BLaER1 (cell line): ENCODE measurements around the gene ATE1.
A peak's percentile ranks its signal among the peaks of the same experiment; 100 is the strongest.
"Not testable (repeated sequence)": the region's sequence is repeated elsewhere in the genome, so short reads cannot be mapped to it uniquely, and the experiment has no call there.

Experiments
- H3K27ac ChIP-seq: shearing (Covaris generic); formaldehyde crosslinking; 2 replicates; pipeline ENCODE4 v1.8.1; 2022
- H3K27me3 ChIP-seq: shearing (Covaris generic); formaldehyde crosslinking; 2 replicates; pipeline ENCODE4 v1.8.1; 2022
- H3K36me3 ChIP-seq: shearing (Covaris generic); formaldehyde crosslinking; 2 replicates; pipeline ENCODE4 v1.8.1; 2022
- H3K4me1 ChIP-seq: shearing (Covaris generic); formaldehyde crosslinking; 2 replicates; pipeline ENCODE4 v1.8.1; 2022
- H3K4me2 ChIP-seq: shearing (Covaris generic); formaldehyde crosslinking; 2 replicates; pipeline ENCODE4 v1.8.1; 2022
- H3K4me3 ChIP-seq: shearing (Covaris generic); formaldehyde crosslinking; 2 replicates; pipeline ENCODE4 v1.8.1; 2022
- H3K9ac ChIP-seq: shearing (Covaris generic); formaldehyde crosslinking; 2 replicates; pipeline ENCODE4 v1.8.1; 2022
- H3K9me3 ChIP-seq: shearing (Covaris generic); formaldehyde crosslinking; 2 replicates; pipeline ENCODE4 v1.8.1; 2022
- H4K20me1 ChIP-seq: shearing (Covaris generic); formaldehyde crosslinking; 2 replicates; pipeline ENCODE4 v1.8.1; 2022
- Cebpa-rat ChIP-seq: shearing (Covaris generic); IDR thresholded peaks from 2 replicates; pipeline ENCODE4 v1.8.1; 2022

ATE1 gene

DNA sequence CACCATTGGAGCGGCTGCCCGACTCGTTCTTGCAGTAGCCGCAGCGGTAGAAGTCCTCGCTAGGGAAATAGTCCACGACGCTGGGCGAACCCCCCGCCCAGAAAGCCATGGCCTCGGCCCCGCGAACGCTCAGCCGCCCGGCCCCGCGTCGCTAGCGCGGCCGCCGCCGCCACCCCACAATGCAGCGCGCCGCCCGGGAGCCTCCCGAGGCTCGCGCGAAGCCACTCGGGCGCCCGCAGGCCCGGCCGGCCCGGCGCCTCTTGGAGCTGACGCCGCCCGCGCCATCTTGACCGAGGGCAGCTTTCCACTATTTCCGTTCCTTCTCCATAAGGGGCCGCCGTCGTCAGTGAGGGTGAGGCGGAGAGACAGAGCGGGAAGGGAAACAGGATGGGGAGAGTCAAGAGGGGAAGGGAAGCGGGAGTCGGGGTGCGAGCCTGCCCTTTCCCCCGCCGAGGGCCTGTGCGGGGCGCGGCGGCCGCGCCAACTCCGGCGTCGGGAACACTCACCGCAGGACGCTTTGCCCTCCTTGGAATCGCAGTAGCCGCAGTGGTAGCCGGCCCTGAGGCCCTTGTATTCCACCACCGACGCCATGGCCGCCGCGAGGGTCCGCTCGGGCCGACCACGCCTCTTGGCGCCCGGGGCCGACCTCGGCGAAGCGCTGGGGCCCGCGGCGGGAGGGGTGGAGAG lies at the start of gene ATE1:
Gene ATE1 (minus strand): TSS at position 191 of the 687 bp plus-strand sequence. CDS start 82 bp downstream, at position 109.
- no peak for TF ChIP-seq Cebpa-rat
- peak within 1 kb of the TSS; percentile 97 for H3K9ac ChIP-seq
- peaks cover 42% of the 10 kb centered on the region for H3K4me1 ChIP-seq
- peaks cover 5% of the 10 kb centered on the region for H3K36me3 ChIP-seq
- no peaks in the 10 kb centered on the region for H3K27me3 ChIP-seq
- H4K20me1 ChIP-seq = 0 out of 2 replicates have a peak, but pooled peaks cover 4% of the 10 kb centered on the region
- H3K4me3 ChIP-seq = peak within 1 kb of the TSS; percentile 98
- peak within 1 kb of the TSS; percentile 84 for H3K4me2 ChIP-seq
- H3K9me3 ChIP-seq = no peaks in the 10 kb centered on the region
- H3K27ac ChIP-seq = peak within 1 kb of the TSS; percentile 96

DNA sequence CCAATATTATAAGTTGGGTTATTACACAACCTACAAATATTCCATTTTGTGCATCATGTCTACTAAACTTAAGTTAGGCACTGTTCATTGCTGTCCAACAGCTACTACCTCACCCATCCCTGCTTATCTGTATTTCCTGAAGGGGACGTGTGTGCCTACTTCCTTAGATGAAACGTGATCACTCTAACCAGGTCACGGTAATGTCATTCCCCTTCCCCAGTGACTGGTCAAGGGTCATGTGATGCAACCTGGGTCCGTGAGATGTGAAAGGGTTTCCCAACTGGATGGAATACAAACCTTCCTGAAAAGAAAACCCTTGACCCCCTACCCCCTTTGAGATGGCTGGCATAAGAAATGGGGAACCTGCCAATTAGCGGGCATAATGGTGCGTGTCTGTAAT lies 48.8 kb upstream of the ATE1 start:
- Histone ChIP-seq H3K27ac (no peak overlapping the region), H3K4me3 (no peak overlapping the region), H3K9ac (no peak overlapping the region), H3K9me3 (peaks cover 38% of the 10 kb centered on the region), H3K27me3 (no peaks in the 10 kb centered on the region), H3K4me1 (peaks cover 21% of the 10 kb centered on the region), H3K36me3 (peaks cover 18% of the 10 kb centered on the region), H4K20me1 (peaks cover 30% of the 10 kb centered on the region), H3K4me2 (no peak overlapping the region)
- TF ChIP-seq Cebpa-rat = no peak

DNA sequence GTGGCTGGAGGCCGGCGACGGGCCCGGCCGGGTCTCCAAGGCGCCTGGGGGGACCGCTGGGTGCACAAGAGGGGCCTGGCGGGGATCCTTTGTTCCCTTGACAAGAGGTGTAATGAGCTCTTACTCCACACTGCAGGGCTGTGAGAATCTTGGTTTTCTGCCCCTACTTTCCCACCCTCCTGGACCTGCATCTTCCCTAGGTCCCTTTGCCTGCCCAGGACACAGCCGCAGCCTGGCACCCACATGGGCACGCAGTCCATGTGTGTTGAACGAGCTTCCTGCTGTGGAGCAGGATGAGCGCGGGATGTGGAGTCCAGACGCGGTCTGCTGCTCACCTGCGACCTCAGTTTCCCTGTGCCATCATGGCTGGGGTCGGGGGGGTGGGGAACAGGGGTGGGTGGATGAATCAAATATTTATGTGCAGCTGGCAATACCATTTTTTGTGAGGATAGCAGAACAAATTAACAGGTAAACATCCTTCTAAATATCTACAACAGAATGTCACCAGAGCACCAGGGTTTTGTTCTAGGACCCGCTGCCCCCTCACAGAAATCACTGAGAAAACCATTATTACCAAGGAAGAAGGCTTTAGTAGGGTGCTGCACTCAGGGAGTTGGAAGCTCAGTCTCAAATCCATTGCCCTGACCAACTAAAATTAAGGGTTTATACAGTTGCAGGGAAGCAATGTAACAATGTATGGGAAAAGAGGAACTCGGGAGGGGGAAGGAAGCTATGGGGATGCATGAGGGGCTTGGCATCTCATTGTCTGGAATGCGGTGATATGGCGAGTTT lies 47.7 kb upstream of the ATE1 start:
- Histone ChIP-seq H3K36me3 (peaks cover 29% of the 10 kb centered on the region), H4K20me1 (peaks cover 31% of the 10 kb centered on the region), H3K4me1 (peaks cover 21% of the 10 kb centered on the region), H3K9ac (peak overlapping the region; percentile 93), H3K27ac (peak overlapping the region; percentile 98), H3K27me3 (no peaks in the 10 kb centered on the region), H3K9me3 (peaks cover 32% of the 10 kb centered on the region), H3K4me2 (peak overlapping the region; percentile 91), H3K4me3 (peak overlapping the region; percentile 95)
- no peak for TF ChIP-seq Cebpa-rat

DNA sequence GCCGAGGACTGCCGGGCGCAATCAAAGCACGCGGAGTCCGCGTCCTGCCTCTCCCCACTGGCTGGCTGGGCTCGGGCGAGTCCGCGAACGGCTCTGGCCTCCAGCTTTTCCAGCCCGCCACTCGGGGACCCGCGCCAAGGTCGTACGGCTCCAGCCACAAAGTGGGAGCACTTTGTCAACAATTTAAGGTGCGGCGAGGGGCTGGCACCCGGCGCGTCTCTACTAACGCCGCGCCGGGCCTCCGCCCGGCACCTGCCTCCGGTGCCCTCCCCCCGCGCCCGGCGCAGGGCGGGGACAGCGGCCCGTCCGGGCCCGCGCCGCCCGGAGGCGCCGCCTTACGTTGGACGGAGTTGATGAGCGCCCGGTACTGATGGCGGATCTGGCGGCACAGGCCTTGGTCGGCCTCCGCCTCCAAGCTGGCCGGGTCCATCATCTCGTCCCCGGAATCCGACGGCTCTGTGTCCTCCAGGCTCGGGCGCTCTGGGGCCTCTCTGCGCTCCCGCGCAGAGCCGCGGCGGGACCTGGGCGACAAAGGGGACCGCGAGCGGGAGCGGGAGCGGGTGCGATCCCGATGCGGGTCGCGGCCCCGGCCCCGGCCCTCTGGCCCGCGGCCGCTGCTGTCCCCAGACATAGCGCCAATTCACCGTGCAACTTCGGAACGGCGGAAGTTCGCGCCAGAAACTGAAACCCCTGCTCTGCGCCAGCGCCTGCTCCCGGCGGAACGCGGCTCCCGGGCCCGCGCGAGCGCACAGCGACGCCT lies 46.9 kb upstream of the ATE1 start, which contains the start of gene NSMCE4A:
Gene NSMCE4A (minus strand): TSS at position 683 of the 760 bp plus-strand sequence. CDS start 52 bp downstream, at position 631.
- H3K9ac ChIP-seq = peak within 1 kb of the TSS; percentile 93
- H3K9me3 ChIP-seq = peaks cover 32% of the 10 kb centered on the region
- H3K4me2 ChIP-seq = peak within 1 kb of the TSS; percentile 91
- TF ChIP-seq Cebpa-rat = no peak
- peak within 1 kb of the TSS; percentile 95 for H3K4me3 ChIP-seq
- peak within 1 kb of the TSS; percentile 98 for H3K27ac ChIP-seq
- peaks cover 21% of the 10 kb centered on the region for H3K4me1 ChIP-seq
- peaks cover 31% of the 10 kb centered on the region for H4K20me1 ChIP-seq
- H3K27me3 ChIP-seq = no peaks in the 10 kb centered on the region
- peaks cover 36% of the 10 kb centered on the region for H3K36me3 ChIP-seq

DNA sequence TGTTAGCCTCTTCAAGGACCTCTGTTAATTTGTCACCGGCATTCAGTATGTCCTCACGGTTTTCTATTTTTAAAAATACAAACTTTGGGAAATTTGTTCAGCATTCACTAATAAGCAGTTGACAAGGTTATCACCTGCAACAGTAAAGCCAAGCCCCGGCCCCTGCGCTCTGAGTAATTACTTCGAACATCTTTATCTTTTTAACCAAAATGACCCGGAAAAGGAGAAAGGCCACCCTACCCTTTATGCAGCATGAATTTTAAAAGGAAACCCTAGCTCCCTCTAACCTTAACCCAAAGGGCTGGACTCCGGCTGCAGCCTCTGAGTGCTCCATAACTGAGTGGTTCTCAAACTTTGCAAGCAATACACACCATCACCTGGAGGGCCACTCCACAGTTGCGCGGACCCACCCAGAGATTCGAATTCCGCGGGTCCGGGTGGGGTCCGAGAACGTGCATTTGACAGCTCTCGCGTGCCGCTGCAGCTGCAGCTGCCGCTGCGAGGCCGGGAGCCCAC lies 46.2 kb upstream of the ATE1 start:
- peak overlapping the region; percentile 95 for H3K4me3 ChIP-seq
- peaks cover 43% of the 10 kb centered on the region for H3K36me3 ChIP-seq
- H3K27me3 ChIP-seq = no peaks in the 10 kb centered on the region
- peaks cover 21% of the 10 kb centered on the region for H3K4me1 ChIP-seq
- peaks cover 31% of the 10 kb centered on the region for H4K20me1 ChIP-seq
- peak overlapping the region; percentile 98 for H3K27ac ChIP-seq
- H3K4me2 ChIP-seq = peak overlapping the region; percentile 91
- H3K9ac ChIP-seq = peak overlapping the region; percentile 93
- no peak for TF ChIP-seq Cebpa-rat
- H3K9me3 ChIP-seq = peaks cover 32% of the 10 kb centered on the region

DNA sequence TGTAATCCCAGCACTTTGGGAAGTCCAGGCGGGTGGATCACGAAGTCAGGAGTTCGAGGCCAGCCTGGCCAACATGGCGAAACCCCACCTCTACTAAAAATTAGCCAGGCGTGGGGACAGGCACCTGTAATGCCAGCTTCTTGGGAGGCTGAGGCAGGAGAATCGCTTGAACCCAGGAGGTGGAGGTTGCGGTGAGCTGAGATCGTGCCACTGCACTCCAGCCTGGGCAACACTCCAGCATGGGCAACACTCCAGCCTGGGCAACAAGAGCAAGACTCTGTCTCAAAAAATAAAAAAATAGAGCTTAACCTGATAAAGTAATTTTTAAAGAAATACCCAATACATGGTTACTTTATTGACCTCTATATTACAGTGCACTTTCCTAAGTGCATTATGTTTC lies 41.3 kb upstream of the ATE1 start:
- not testable (repeated sequence) for H3K9me3 ChIP-seq, H3K4me3 ChIP-seq, H3K4me2 ChIP-seq, H3K27ac ChIP-seq, H3K27me3 ChIP-seq, H3K9ac ChIP-seq
- Histone ChIP-seq H3K36me3 (peaks cover 92% of the 10 kb centered on the region), H3K4me1 (peaks cover 20% of the 10 kb centered on the region), H4K20me1 (peaks cover 33% of the 10 kb centered on the region)

DNA sequence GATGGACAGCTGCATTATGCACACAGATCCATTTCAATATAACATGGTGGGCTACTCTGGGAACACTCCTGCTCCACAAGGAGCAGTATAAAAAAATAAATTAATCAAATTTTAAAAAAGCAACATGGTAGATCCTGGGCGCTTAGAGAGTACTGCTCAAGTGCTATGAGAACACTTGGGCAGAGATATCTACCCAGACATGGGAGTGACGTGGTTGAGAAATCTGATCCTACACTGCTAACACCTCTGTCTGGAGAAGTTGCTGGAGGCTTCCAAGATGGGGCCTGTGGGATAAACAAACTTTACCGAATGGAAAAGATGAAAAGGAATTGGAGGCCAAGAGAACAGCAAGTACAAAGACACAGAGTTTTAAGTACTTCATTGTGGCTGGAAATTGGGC lies 38.2 kb upstream of the ATE1 start:
- H3K27me3 ChIP-seq = no peaks in the 10 kb centered on the region
- H3K9me3 ChIP-seq = no peaks in the 10 kb centered on the region
- no peaks in the 10 kb centered on the region for H3K4me1 ChIP-seq
- no peak for TF ChIP-seq Cebpa-rat
- no peak overlapping the region for H3K4me3 ChIP-seq
- H4K20me1 ChIP-seq = peaks cover 6% of the 10 kb centered on the region; the same call in 1 of the 2 replicates
- no peak overlapping the region for H3K27ac ChIP-seq
- no peak overlapping the region for H3K4me2 ChIP-seq
- no peak overlapping the region for H3K9ac ChIP-seq
- H3K36me3 ChIP-seq = peaks cover 94% of the 10 kb centered on the region

DNA sequence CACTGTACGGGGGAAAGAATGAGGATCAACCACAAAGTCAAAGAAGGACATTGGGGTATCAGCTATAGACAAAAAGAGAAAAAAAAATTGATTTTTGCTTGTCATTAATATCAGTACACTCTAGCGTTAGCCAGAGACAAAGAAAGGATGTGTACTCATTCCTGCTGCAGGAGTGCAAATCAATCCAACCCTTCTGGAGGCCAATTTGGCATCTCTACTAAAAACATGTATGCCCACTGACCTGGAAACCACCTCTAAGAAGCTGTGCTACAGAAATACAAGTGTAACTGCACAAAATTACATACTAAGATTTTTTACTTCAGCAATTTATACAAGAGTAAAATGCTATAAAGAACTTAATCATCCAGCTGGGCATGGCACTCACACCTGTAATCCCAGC lies 33.6 kb upstream of the ATE1 start:
- TF ChIP-seq Cebpa-rat = no peak
- Histone ChIP-seq H3K27me3 (no peaks in the 10 kb centered on the region), H3K27ac (no peak overlapping the region), H3K4me2 (no peak overlapping the region), H3K9ac (no peak overlapping the region), H4K20me1 (no peaks in the 10 kb centered on the region), H3K36me3 (peaks cover 76% of the 10 kb centered on the region), H3K4me1 (no peaks in the 10 kb centered on the region), H3K4me3 (no peak overlapping the region), H3K9me3 (no peaks in the 10 kb centered on the region)

DNA sequence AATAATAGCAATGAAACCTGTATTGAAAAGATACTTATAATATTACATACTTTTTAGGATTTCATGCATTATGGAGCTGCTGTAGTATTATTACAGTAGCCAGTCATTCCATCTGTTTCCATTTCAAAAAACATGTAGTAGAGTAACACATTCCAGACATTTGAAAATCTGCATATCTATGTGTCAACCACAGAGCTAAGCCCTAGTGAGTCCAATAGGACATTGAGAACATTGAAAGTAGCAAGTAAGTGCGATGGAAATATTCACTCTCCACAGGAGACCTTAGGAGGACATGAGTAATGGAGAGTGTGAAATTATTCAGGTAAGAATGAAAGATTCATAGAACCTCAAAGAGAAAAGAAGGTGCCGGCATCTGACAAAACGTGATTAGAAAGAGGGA lies 31.8 kb upstream of the ATE1 start:
- Histone ChIP-seq H3K36me3 (peaks cover 72% of the 10 kb centered on the region), H3K27ac (no peak overlapping the region)

More for the DNA sequence above, 31.8 kb upstream of the ATE1 start:
- no peaks in the 10 kb centered on the region for H3K4me1 ChIP-seq
- H3K9ac ChIP-seq = no peak overlapping the region
- H4K20me1 ChIP-seq = no peaks in the 10 kb centered on the region
- no peak overlapping the region for H3K4me2 ChIP-seq
- no peak overlapping the region for H3K4me3 ChIP-seq
- no peak for TF ChIP-seq Cebpa-rat
- H3K27me3 ChIP-seq = no peaks in the 10 kb centered on the region
- H3K9me3 ChIP-seq = no peaks in the 10 kb centered on the region
